Chondrocyte (in vitro differentiated cells): ENCODE results near the gene PLXDC2. TPM values are rescaled to one million over a fixed set of nuclear protein-coding genes. Genes with fewer than 3 reads are reported as not detected.

Experiments used
- DNase-seq: peaks from one replicate; pipeline ENCODE4 v3.0.0; 2021; ENCODE audit warnings: mixed read lengths, low spot score
- H3K27ac Mint-ChIP-seq: one replicate; pipeline ENCODE4 v1.8.0; 2021; ENCODE audit warnings: mild to moderate bottlenecking, moderate library complexity, mixed read lengths; ENCODE audit not compliant: unreplicated experiment
- H3K27me3 Mint-ChIP-seq: 2 replicates; pipeline ENCODE4 v1.8.0; 2021; ENCODE audit warnings: low read depth, mixed read lengths
- H3K36me3 Mint-ChIP-seq: 2 replicates; pipeline ENCODE4 v1.8.0; 2021; ENCODE audit warnings: low read depth, mixed read lengths
- H3K4me1 Mint-ChIP-seq: 2 replicates; pipeline ENCODE4 v1.8.0; 2021; ENCODE audit warnings: low read depth, mild to moderate bottlenecking, mixed read lengths
- H3K4me3 Mint-ChIP-seq: one replicate; pipeline ENCODE4 v1.8.0; 2021; ENCODE audit warnings: mild to moderate bottlenecking, moderate library complexity, mixed read lengths; ENCODE audit not compliant: unreplicated experiment
- H3K9me3 Mint-ChIP-seq: 2 replicates; pipeline ENCODE4 v1.8.0; 2021; ENCODE audit warnings: low read depth, mixed read lengths
- CTCF ChIP-seq: fragments of 200-600 bp; sonication (generic); IDR thresholded peaks from 2 replicates; pipeline ENCODE4 v1.5.0; 2021; ENCODE audit warnings: antibody characterized with exemption, mild to moderate bottlenecking, moderate library complexity
- total RNA-seq: library from RNA; stranded (reverse); gene quantifications from 3 replicates; pipeline ENCODE4 v1.2.1, GENCODE V29; 2021

Gene PLXDC2
- total RNA-seq, 1 donor from 2014 or later, result 88.5 TPM

- Mint-ChIP-seq H3K4me3 (no peak overlapping the region), H3K27ac (no peak overlapping the region), H3K9me3 (no peaks in the 10 kb centered on the region), H3K36me3 (peaks cover 2% of the 10 kb centered on the region), H3K27me3 (no peaks in the 10 kb centered on the region), H3K4me1 (peaks cover 13% of the 10 kb centered on the region)
- no peak for DNase-seq
- no peak for TF ChIP-seq CTCF
Observed at GRCh38 chr10:20158086-20158485, 341.9 kb downstream of the PLXDC2 start.

DNA sequence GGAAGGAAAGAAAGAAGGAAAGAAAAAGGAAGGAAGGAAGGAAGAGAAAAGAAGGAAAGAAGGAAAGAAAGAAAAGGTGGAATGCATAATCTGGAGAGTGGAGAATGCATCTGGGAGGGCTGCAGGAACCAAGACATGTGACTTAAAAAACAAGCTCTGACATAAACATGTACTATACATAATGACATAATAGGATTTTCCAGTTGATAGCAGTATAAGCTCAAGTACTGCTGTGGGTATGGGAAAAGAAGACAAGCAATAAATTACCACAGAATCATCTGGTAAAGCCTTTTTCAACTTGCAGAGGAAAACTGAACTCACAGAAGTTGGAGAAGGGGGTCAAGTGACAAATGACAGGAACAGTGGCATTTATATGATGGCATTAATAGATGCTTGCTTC, 345.9 kb downstream of the PLXDC2 start:
- H3K4me1 Mint-ChIP-seq, result peaks cover 12% of the 10 kb centered on the region
- no peak for TF ChIP-seq CTCF
- H3K27me3 Mint-ChIP-seq, result no peaks in the 10 kb centered on the region
- H3K9me3 Mint-ChIP-seq, result no peaks in the 10 kb centered on the region
- H3K36me3 Mint-ChIP-seq, result peaks cover 10% of the 10 kb centered on the region
- no peak for DNase-seq
- no peak overlapping the region for H3K4me3 Mint-ChIP-seq
- no peak overlapping the region for H3K27ac Mint-ChIP-seq

DNA sequence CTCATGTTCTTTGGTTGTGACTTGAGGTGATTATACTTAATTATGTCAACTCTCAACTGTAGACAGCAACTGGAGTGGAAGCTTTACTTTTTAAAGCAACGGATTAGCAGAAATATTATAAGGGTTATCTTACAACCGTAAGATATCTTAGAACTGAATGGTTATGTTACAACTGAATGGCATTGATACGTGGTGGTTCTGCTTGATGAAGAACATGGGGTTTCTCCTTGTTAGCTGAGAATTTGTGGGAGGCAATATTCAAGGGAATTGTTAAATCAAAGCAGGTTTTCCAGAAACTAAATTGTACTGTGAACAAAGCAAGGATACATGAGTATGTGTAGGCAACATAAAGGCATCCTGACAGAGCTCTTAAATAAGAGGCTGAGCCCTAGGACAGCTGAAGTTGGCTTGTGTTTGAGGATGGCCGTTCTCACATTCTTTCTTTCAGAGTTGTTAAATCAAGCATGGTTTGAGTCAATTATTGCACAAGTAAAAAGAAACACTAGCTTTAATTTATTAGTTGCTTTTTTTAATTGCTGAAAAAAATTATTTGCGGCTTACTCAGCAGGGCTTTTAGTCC, 350.0 kb downstream of the PLXDC2 start:
- no peak overlapping the region for H3K4me3 Mint-ChIP-seq
- H3K27me3 Mint-ChIP-seq, result no peaks in the 10 kb centered on the region
- H3K27ac Mint-ChIP-seq, result no peak overlapping the region
- H3K36me3 Mint-ChIP-seq, result peaks cover 10% of the 10 kb centered on the region
- no peak for DNase-seq
- TF ChIP-seq CTCF, result no peak
- H3K4me1 Mint-ChIP-seq, result no peaks in the 10 kb centered on the region
- no peaks in the 10 kb centered on the region for H3K9me3 Mint-ChIP-seq

- H3K27me3 Mint-ChIP-seq, result no peaks in the 10 kb centered on the region
- H3K9me3 Mint-ChIP-seq, result no peaks in the 10 kb centered on the region
- TF ChIP-seq CTCF, result no peak
- H3K36me3 Mint-ChIP-seq, result peaks cover 4% of the 10 kb centered on the region
- H3K4me1 Mint-ChIP-seq, result no peaks in the 10 kb centered on the region
- H3K4me3 Mint-ChIP-seq, result no peak overlapping the region
- H3K27ac Mint-ChIP-seq, result no peak overlapping the region
- no peak for DNase-seq
Observed at GRCh38 chr10:20170661-20171060, 354.4 kb downstream of the PLXDC2 start.

GRCh38 chr10:20173046-20173445, 356.8 kb downstream of the PLXDC2 start:
- no peak overlapping the region for H3K27ac Mint-ChIP-seq
- no peaks in the 10 kb centered on the region for H3K9me3 Mint-ChIP-seq
- H3K4me1 Mint-ChIP-seq, result no peaks in the 10 kb centered on the region
- H3K27me3 Mint-ChIP-seq, result no peaks in the 10 kb centered on the region
- H3K4me3 Mint-ChIP-seq, result no peak overlapping the region
- TF ChIP-seq CTCF, result no peak
- no peak for DNase-seq
- peaks cover 1% of the 10 kb centered on the region for H3K36me3 Mint-ChIP-seq
